NB4 (cell line): ENCODE data around the gene TSPAN11.

Experiments used
- CTCF ChIP-seq: IDR thresholded peaks from one replicate; pipeline ENCODE4 v1.5.1; 2012; ENCODE audit warnings: low read depth, low read length
- MYC ChIP-seq: IDR thresholded peaks from 2 replicates; pipeline ENCODE4 v1.6.1; 2011; ENCODE audit warnings: low read depth, low read length

GRCh38 chr12:30964896-30965612 lies 38.5 kb downstream of the TSPAN11 start:
- TF ChIP-seq MYC (no peak), CTCF (no peak)
